Smooth muscle cell of bladder (primary cell): ENCODE data around the gene KRTCAP3. TPM values are rescaled to one million over a fixed set of nuclear protein-coding genes. Genes with fewer than 3 reads are reported as not detected.

Experiments
- total RNA-seq: library from RNA; depleted of rRNA; stranded (reverse); fragments of >200 nt; gene quantifications from 2 replicates; pipeline ENCODE4 v1.2.3, GENCODE V29; 2014

KRTCAP3 gene
- total RNA-seq, result 0.18 TPM in 1 of 2 replicates, not detected in the other

GRCh38 chr2:27441958-27442919 lies at the start of gene KRTCAP3:
Gene KRTCAP3 (plus strand): TSS chr2:27442381. CDS start chr2:27442413, 32 bp downstream.

DNA sequence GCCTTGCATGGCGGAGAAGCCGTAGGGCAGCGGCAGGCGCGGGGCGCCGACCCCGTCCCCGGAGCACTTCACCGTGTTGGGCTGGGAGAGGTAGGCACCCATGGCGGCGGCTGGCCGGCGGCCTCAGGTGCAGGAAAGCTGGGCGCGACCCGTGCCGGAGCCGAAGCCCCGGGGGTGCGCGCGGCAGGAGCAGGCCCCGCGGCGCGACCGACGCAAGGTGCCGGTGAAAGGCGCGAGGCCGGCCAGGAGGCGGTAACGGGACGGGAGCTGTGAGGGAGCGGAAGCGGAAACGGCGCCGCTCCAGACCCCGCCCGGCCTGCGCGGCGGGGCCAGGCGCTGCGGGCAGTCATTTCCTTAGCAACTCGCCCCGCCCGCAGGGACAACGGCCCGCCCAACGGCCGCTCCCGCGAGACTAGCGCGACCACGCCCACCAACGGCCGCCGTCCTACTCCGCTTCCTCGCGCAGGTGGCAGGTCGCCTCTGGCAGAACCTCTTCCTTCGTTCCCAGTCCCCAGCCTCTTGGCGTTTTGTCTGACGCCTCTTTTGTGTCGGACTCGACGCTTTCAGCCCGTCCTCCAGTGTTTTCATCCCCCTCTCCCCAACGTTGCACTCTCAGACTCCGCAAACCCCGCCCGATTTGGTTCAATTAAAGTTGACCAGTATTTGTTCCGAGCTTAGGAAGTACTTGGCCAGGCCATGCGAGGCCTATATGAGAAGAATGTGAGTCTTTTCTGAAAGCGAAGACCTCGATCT lies 32.7 kb upstream of the KRTCAP3 start, which contains the start of gene PPM1G:
Gene PPM1G, minus strand, starts transcription at position 271 of the 753 bp plus-strand sequence. Its CDS starts 169 bp downstream, at position 102.

GRCh38 chr2:27428213-27428977 lies 13.8 kb upstream of the KRTCAP3 start, which contains the start of gene NRBP1:
Gene NRBP1 (plus strand): TSS chr2:27428631. CDS start chr2:27433274, 4,643 bp downstream.

GRCh38 chr2:27489498-27490397 lies 47.6 kb downstream of the KRTCAP3 start, which contains the start of gene IFT172:
Gene IFT172 (minus strand): TSS chr2:27489743. CDS start chr2:27489653, 90 bp downstream.

Other genes with a start within 250 kb of the KRTCAP3 start
- 247 and 248 TPM in 2 replicates for gene ATRAID, start 230.3 kb upstream of the KRTCAP3 start, total RNA-seq
- gene SLC5A6, start 230.1 kb upstream of the KRTCAP3 start, total RNA-seq, result 11.5 and 14.7 TPM in 2 replicates
- 19.6 and 28.0 TPM in 2 replicates for gene CAD, start 225.0 kb upstream of the KRTCAP3 start, total RNA-seq
- gene SLC30A3, start 179.3 kb upstream of the KRTCAP3 start, total RNA-seq, result under 0.01 TPM in 1 of 2 replicates, not detected in the other
- gene DNAJC5G, start 166.9 kb upstream of the KRTCAP3 start, total RNA-seq, result not detected in 2 replicates
- 0.14 TPM in 1 of 2 replicates, not detected in the other for gene TRIM54, start 160.0 kb upstream of the KRTCAP3 start, total RNA-seq
- gene UCN, start 133.9 kb upstream of the KRTCAP3 start, total RNA-seq, result 0.14 and 0.83 TPM in 2 replicates
- gene MPV17, start 119.3 kb upstream of the KRTCAP3 start, total RNA-seq, result 59.4 and 68.0 TPM in 2 replicates
- 18.2 and 21.4 TPM in 2 replicates for gene GTF3C2, start 85.6 kb upstream of the KRTCAP3 start, total RNA-seq
- 30.0 and 33.3 TPM in 2 replicates for gene EIF2B4, start 72.0 kb upstream of the KRTCAP3 start, total RNA-seq
- 138 and 143 TPM in 2 replicates for gene SNX17, start 71.8 kb upstream of the KRTCAP3 start, total RNA-seq
- 6.5 and 7.0 TPM in 2 replicates for gene ZNF513, start 61.6 kb upstream of the KRTCAP3 start, total RNA-seq
- 63.6 and 67.7 TPM in 2 replicates for gene PPM1G, start 32.8 kb upstream of the KRTCAP3 start, total RNA-seq
- gene NRBP1, start 13.8 kb upstream of the KRTCAP3 start, total RNA-seq, result 89.6 and 102 TPM in 2 replicates
- 27.2 and 33.1 TPM in 2 replicates for gene IFT172, start 47.4 kb downstream of the KRTCAP3 start, total RNA-seq
- 11.9 and 14.0 TPM in 2 replicates for gene FNDC4, start 52.8 kb downstream of the KRTCAP3 start, total RNA-seq
- gene GCKR, start 54.5 kb downstream of the KRTCAP3 start, total RNA-seq, result 0.14 and 0.55 TPM in 2 replicates
- 11.1 and 12.4 TPM in 2 replicates for gene ZNF512, start 140.7 kb downstream of the KRTCAP3 start, total RNA-seq
- 1.3 TPM in 2 replicates for gene CCDC121, start 186.6 kb downstream of the KRTCAP3 start, total RNA-seq
- 22.6 and 26.2 TPM in 2 replicates for gene GPN1, start 186.7 kb downstream of the KRTCAP3 start, total RNA-seq
- 13.9 and 16.5 TPM in 2 replicates for gene SUPT7L, start 221.2 kb downstream of the KRTCAP3 start, total RNA-seq
- gene SLC4A1AP, start 221.5 kb downstream of the KRTCAP3 start, total RNA-seq, result 24.0 and 25.6 TPM in 2 replicates